VCaP (cell line): ENCODE data around the gene C19orf12.

Source experiments
- H3K27ac ChIP-seq: fragments of 450-650 bp; 2 replicates; pipeline ENCODE4 v1.5.1; 2017
- TF ChIP-seq, protein P1 (sequence below): fragments of 450-650 bp; conservative IDR thresholded peaks from 2 replicates; pipeline ENCODE4 v1.5.1; 2017; ENCODE audit warnings: mild to moderate bottlenecking, moderate library complexity

The C19orf12 gene

DNA sequence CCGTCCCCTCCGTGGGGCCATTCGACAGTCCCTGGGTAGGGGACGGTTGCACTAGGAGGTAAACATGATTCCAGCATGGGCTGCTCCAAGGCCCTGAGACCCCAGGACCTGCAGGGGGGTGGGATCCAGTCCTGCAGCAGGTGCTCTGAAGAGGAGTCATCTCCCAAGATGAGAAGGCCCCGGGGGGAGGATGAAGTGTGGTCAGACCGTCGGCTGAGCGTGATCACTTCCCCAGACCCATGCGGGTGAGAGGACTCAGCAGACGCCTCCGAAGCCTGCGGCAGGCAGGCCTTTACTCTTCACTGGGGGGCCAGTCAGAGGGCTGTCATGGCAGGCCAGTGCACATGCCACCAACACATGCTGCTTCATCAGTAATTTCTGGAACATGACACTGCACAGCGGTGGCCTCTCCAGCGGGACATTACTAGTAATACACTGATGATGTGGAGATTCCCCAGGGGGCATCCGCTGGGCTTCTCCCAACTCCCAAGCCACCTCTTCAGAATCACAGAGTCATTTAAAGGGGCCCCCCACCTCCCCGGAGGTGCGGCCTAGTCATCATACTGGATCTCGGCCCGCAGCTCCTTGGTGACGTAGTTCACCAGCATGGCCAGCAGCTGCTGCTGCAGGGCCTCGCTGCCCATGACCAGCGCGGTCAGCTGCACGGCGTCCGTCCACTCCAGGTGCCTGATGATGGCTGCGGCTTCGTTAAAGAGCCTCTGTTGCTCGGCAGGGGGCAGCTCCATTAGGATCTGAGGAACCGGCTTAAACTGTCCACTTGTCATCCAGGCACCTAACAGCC, 12.7 kb downstream of the C19orf12 start:
- TF ChIP-seq, protein P1, sequence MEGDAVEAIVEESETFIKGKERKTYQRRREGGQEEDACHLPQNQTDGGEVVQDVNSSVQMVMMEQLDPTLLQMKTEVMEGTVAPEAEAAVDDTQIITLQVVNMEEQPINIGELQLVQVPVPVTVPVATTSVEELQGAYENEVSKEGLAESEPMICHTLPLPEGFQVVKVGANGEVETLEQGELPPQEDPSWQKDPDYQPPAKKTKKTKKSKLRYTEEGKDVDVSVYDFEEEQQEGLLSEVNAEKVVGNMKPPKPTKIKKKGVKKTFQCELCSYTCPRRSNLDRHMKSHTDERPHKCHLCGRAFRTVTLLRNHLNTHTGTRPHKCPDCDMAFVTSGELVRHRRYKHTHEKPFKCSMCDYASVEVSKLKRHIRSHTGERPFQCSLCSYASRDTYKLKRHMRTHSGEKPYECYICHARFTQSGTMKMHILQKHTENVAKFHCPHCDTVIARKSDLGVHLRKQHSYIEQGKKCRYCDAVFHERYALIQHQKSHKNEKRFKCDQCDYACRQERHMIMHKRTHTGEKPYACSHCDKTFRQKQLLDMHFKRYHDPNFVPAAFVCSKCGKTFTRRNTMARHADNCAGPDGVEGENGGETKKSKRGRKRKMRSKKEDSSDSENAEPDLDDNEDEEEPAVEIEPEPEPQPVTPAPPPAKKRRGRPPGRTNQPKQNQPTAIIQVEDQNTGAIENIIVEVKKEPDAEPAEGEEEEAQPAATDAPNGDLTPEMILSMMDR: no peak
- no peak overlapping the region for H3K27ac ChIP-seq

DNA sequence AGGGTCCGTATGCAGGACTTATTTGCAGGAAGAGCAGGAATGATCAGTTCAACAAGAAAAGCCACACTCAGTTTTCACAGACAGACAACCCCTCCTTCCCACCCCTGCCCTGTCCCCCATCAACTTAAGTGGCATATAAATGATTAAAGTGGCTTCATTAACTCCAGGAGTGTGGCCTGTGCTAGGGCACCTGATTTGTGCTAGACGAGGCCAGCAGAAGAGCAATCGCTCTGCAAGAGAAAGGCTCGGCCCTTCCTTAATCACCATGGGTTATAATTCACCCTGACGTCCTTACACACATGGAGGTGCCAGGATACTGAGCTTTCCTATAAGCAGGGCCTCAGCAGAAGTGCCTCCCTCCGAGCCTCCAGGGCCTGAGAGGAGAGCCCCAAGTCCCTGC, 14.6 kb downstream of the C19orf12 start:
- TF ChIP-seq, protein P1: no peak
- no peak overlapping the region for H3K27ac ChIP-seq

- TF ChIP-seq, protein P1: no peak
- no peak overlapping the region for H3K27ac ChIP-seq
Measured at GRCh38 chr19:29699861-29700260, 15.2 kb downstream of the C19orf12 start.

DNA sequence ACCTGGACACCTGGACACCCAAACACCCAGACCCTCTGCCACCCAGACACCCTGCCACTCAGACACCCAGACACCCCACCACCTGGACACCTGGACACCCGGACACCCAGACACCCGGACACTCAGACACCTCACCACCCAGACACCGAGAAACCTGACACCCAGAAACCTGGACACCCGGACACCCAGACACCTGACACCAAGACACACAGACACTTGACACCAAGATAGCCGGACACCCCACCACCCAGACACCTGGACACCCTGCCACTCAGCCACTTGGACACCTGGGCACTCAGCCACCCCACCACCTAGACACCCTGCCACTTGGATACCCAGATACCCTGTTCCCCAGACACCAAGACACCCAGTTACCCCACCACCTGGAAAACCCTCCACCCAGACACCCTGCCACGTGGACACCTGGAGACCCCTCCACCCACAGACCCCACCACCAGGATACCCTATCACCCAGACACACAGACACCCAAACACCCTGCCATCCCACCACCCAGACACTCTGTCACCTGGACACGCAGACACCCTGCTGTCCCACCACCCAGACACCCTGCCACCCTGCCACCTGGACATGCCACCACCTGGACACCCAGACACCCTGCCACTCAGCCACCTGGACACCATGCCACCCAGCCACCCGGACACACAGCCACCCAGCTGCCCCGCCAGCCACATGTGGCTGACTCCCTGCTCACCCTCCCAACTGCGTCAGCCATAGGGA, 17.4 kb downstream of the C19orf12 start:
- no peak overlapping the region for H3K27ac ChIP-seq
- TF ChIP-seq, protein P1: no peak

DNA sequence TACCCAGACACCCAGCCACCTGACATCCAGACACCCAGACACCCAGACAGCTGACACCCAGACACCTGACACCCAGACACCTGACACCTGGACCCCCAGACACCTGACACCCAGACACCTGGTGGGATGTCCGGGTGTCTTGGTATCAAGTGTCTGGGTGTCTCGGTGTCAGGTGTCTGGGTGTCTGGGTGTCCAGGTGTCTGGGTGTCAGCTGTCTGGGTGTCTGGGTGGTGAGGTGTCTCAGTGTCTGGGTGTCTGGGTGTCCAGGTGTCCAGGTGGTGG, 18.6 kb downstream of the C19orf12 start:
- peak overlapping the region; percentile 93; the same call in 1 of the 2 replicates for H3K27ac ChIP-seq
- TF ChIP-seq, protein P1: no peak

- TF ChIP-seq, protein P1: no peak
- H3K27ac ChIP-seq: peak overlapping the region; percentile 93
Measured at GRCh38 chr19:29695765-29696564, 19.1 kb downstream of the C19orf12 start.
